Fibroblast of lung (primary cell): ENCODE results near the gene CDC26. TPM values are rescaled to one million over a fixed set of nuclear protein-coding genes. Genes with fewer than 3 reads are reported as not detected.

Experiments used
- DNase-seq, 2 donors: peaks; one replicate each; pipeline versions ENCODE4 v3.0.0 to v3.0.0-alpha.2; 2010; ENCODE audit warnings: low read depth in 2 of 2
- H2AFZ ChIP-seq: 2 replicates; pipeline ENCODE4 v1.5.1; 2012; ENCODE audit warnings: low read length, control low read depth, inconsistent platforms
- H3K27ac ChIP-seq: 2 replicates; pipeline ENCODE4 v1.5.1; 2011; ENCODE audit warnings: low read length, control low read depth; ENCODE audit not compliant: insufficient read depth
- H3K27me3 ChIP-seq: 2 replicates; pipeline ENCODE4 v1.5.1; 2011; ENCODE audit warnings: mild to moderate bottlenecking, low read length; ENCODE audit not compliant: control insufficient read depth, insufficient read depth
- H3K36me3 ChIP-seq: 2 replicates; pipeline ENCODE4 v1.5.1; 2011; ENCODE audit warnings: low read length; ENCODE audit not compliant: control insufficient read depth, insufficient read depth
- H3K4me1 ChIP-seq: 2 replicates; pipeline ENCODE4 v1.5.1; 2011; ENCODE audit warnings: low read length; ENCODE audit not compliant: control insufficient read depth, insufficient read depth; ENCODE audit errors: extremely low read depth
- H3K4me2 ChIP-seq: 2 replicates; pipeline ENCODE4 v1.5.1; 2011; ENCODE audit warnings: low read length, control low read depth; ENCODE audit not compliant: insufficient read depth; ENCODE audit errors: extremely low read depth
- H3K4me3 ChIP-seq, 4 experiments: fragments of 200-600 bp in 1 of 4; sonication (generic) in 1 of 4; replicated peaks in 1 of 4; 2 replicates each; pipeline ENCODE4 v1.5.1; 2011 to 2016; ENCODE audit warnings: low read length in 4 of 4, low read depth in 3 of 4, mild to moderate bottlenecking in 3 of 4, control low read depth in 2 of 4, inconsistent platforms in 1 of 4, mixed read lengths in 1 of 4; ENCODE audit not compliant: insufficient read depth in 1 of 4; ENCODE audit errors: control extremely low read depth in 1 of 4
- H3K79me2 ChIP-seq: 2 replicates; pipeline ENCODE4 v1.5.1; 2012; ENCODE audit warnings: mild to moderate bottlenecking, low read length, inconsistent platforms; ENCODE audit not compliant: control insufficient read depth, insufficient read depth
- H3K9ac ChIP-seq: 2 replicates; pipeline ENCODE4 v1.5.1; 2011; ENCODE audit warnings: mild to moderate bottlenecking, low read length, control low read depth; ENCODE audit not compliant: insufficient read depth
- H3K9me3 ChIP-seq: 2 replicates; pipeline ENCODE4 v1.5.1; 2012; ENCODE audit warnings: low read depth, low read length; ENCODE audit not compliant: control insufficient read depth, insufficient read depth
- H4K20me1 ChIP-seq: 2 replicates; pipeline ENCODE4 v1.5.1; 2011; ENCODE audit warnings: low read length; ENCODE audit not compliant: control insufficient read depth, insufficient read depth; ENCODE audit errors: extremely low read depth
- CTCF ChIP-seq, 2 donors: IDR thresholded peaks in 1 of 2; conservative IDR thresholded peaks in 1 of 2; 1 replicate in 1 of 2; 2 replicates in 1 of 2; pipeline ENCODE4 v1.5.1; 2011 to 2012; ENCODE audit warnings: low read length in 2 of 2, control low read depth in 1 of 2, inconsistent platforms in 1 of 2, low read depth in 1 of 2, mild to moderate bottlenecking in 1 of 2
- EZH2 ChIP-seq: IDR thresholded peaks from 2 replicates; pipeline ENCODE4 v1.5.1; 2012; ENCODE audit warnings: low read length, control low read depth, mild to moderate bottlenecking; ENCODE audit errors: missing control alignments
- polyA plus RNA-seq, 2 donors: library from polyadenylated mRNA; depleted of rRNA in 1 of 2; stranded (reverse) in 1 of 2; unstranded in 1 of 2; fragments of >200 nt; gene quantifications; 2 replicates each; pipeline ENCODE4 v1.2.1, GENCODE V29; 2011 to 2012; ENCODE audit warnings: missing spikeins in 1 of 2
- total RNA-seq: library from RNA; depleted of rRNA; stranded (reverse); fragments of >200 nt; gene quantifications from 2 replicates; pipeline ENCODE4 v1.2.1, GENCODE V29; 2014

Gene CDC26
- total and polyA plus RNA-seq, 2 donors (not counting 1 experiment from before 2014, with no cell fraction given): 33.9 to 63.2 TPM

GRCh38 chr9:113219186-113219936 is 56.0 kb downstream of the CDC26 start:
- H3K79me2 ChIP-seq: peaks cover 37% of the 10 kb centered on the region
- no peaks in the 10 kb centered on the region for H4K20me1 ChIP-seq
- no peak overlapping the region for H3K9ac ChIP-seq
- DNase-seq: no peak
- H3K36me3 ChIP-seq: no peaks in the 10 kb centered on the region
- H3K4me3 ChIP-seq: peak overlapping the region in 2 of 4 experiments; percentile 78 to 96
- peak overlapping the region; percentile 96 for H3K4me2 ChIP-seq
- H3K27ac ChIP-seq: no peak overlapping the region
- no peaks in the 10 kb centered on the region for H3K27me3 ChIP-seq
- TF ChIP-seq CTCF (conservative IDR thresholded peaks at IDR 0.05 in 1 of 2, IDR thresholded peaks at IDR 0.05 in 1 of 2; ENCODE audit: low read depth in 1 of 2, low read length in 2 of 2): no peak
- TF ChIP-seq EZH2: no peak
- no peak overlapping the region for H2AFZ ChIP-seq
- peaks cover 4% of the 10 kb centered on the region for H3K4me1 ChIP-seq
- no peaks in the 10 kb centered on the region for H3K9me3 ChIP-seq

Other genes starting within 250 kb of the CDC26 start
- 2.8 and 5.1 TPM in 2 replicates for gene ZFP37, start 218.8 kb downstream of the CDC26 start, total RNA-seq
- 1.4 and 1.5 TPM in 2 replicates for gene ZFP37, start 218.8 kb downstream of the CDC26 start, polyA plus RNA-seq
- 12.6 and 17.8 TPM in 2 replicates for gene SLC31A2, start 124.6 kb downstream of the CDC26 start, total RNA-seq
- 15.7 and 17.8 TPM in 2 replicates for gene SLC31A2, start 124.6 kb downstream of the CDC26 start, polyA plus RNA-seq
- 12.8 and 21.0 TPM in 2 replicates for gene FKBP15, start 54.3 kb downstream of the CDC26 start, total RNA-seq
- gene FKBP15, start 54.3 kb downstream of the CDC26 start, polyA plus RNA-seq: 25.3 and 28.8 TPM in 2 replicates
- gene SLC31A1, start 54.0 kb downstream of the CDC26 start, total RNA-seq: 31.1 and 44.4 TPM in 2 replicates
- gene SLC31A1, start 54.0 kb downstream of the CDC26 start, polyA plus RNA-seq: 33.0 and 40.9 TPM in 2 replicates
- 25.1 and 30.3 TPM in 2 replicates for gene PRPF4, start 86 bp upstream of the CDC26 start, total RNA-seq
- gene PRPF4, start 86 bp upstream of the CDC26 start, polyA plus RNA-seq: 19.5 and 32.3 TPM in 2 replicates
- not detected in 2 replicates for gene RNF183, start 27.8 kb upstream of the CDC26 start, total RNA-seq
- not detected in 2 replicates for gene RNF183, start 27.8 kb upstream of the CDC26 start, polyA plus RNA-seq
- gene WDR31, start 64.7 kb upstream of the CDC26 start, total RNA-seq: 3.1 and 4.0 TPM in 2 replicates
- gene WDR31, start 64.7 kb upstream of the CDC26 start, polyA plus RNA-seq: 1.2 and 1.6 TPM in 2 replicates
- not detected in 2 replicates for gene BSPRY, start 74.0 kb upstream of the CDC26 start, total RNA-seq
- gene BSPRY, start 74.0 kb upstream of the CDC26 start, polyA plus RNA-seq: not detected in 2 replicates
- gene HDHD3, start 101.4 kb upstream of the CDC26 start, total RNA-seq: 11.0 and 14.2 TPM in 2 replicates
- 4.1 and 6.5 TPM in 2 replicates for gene HDHD3, start 101.4 kb upstream of the CDC26 start, polyA plus RNA-seq
- 22.6 and 42.1 TPM in 2 replicates for gene ALAD, start 125.7 kb upstream of the CDC26 start, total RNA-seq
- gene ALAD, start 125.7 kb upstream of the CDC26 start, polyA plus RNA-seq: 13.1 and 14.0 TPM in 2 replicates
- gene POLE3, start 135.1 kb upstream of the CDC26 start, total RNA-seq: 17.3 and 22.6 TPM in 2 replicates
- 45.9 and 68.5 TPM in 2 replicates for gene POLE3, start 135.1 kb upstream of the CDC26 start, polyA plus RNA-seq
- gene C9orf43, start 135.2 kb upstream of the CDC26 start, total RNA-seq: 0.50 and 0.51 TPM in 2 replicates
- gene C9orf43, start 135.2 kb upstream of the CDC26 start, polyA plus RNA-seq: 0.25 and 0.61 TPM in 2 replicates
- gene RGS3, start 188.2 kb upstream of the CDC26 start, total RNA-seq: 49.8 and 74.3 TPM in 2 replicates
- 48.1 and 58.4 TPM in 2 replicates for gene RGS3, start 188.2 kb upstream of the CDC26 start, polyA plus RNA-seq